UCSD-AML1 (cell line): ENCODE data around the gene ADAMTSL3.
"Not testable (repeated sequence)": the region's sequence is repeated elsewhere in the genome, so short reads cannot be mapped to it uniquely, and the experiment has no call there.

Experiments
- DNase-seq: peaks from one replicate; lab custom pipeline; 2025; ENCODE audit not compliant: unreplicated experiment; lab: John Stamatoyannopoulos, UW

Gene ADAMTSL3

DNA sequence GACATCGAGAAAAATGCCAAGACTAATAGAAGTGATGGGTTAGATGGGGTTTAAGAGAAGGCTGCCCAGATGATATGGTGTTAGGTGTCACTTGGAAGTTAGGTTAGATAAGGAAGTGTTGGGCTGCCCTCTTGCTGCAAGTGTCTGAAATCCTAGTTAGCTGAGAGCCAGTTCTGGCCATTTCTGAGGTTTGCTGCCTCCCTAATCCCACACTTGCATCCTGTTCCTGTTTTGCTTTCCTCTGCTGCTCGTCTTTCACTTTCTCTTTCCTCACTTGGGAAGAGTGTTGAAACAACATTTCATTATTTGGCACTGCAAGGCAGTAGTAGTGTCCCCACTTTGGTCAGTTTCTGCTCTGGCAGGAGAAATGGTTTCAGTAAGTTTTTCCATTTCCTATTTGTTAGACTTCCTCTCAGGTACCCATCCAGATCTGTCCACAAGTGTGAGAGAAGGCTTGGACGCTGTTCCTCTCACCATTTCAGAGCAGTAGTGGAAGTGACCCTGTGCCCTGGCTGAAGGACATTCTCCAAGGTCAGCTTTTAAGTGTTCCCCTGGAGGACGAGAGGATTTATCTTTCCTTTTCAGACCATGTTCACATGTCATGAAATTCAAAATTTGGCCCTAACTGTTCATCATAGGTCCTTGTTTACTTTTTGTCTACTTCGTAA lies 93.3 kb downstream of the ADAMTSL3 start:
- DNase-seq = peak; percentile 40

DNA sequence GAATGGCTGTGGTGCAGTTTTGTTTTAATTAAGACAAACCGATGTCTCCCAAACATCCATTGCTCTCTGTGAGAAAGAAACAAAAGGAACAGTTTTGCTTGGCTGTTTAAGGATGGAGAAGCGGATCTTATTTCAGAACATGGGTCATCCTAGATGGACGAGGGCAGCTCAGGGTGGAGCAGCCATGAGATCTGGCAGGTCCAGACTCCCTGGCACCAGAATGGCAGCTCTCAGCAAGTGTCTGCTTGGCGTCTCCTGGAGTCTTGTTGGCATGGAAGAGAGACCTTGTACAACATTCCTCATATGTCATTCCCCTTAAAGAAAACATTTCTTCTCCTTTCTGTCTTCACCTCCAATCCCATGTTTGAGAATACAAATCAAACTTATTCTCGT lies 93.8 kb downstream of the ADAMTSL3 start:
- DNase-seq = no peak

DNA sequence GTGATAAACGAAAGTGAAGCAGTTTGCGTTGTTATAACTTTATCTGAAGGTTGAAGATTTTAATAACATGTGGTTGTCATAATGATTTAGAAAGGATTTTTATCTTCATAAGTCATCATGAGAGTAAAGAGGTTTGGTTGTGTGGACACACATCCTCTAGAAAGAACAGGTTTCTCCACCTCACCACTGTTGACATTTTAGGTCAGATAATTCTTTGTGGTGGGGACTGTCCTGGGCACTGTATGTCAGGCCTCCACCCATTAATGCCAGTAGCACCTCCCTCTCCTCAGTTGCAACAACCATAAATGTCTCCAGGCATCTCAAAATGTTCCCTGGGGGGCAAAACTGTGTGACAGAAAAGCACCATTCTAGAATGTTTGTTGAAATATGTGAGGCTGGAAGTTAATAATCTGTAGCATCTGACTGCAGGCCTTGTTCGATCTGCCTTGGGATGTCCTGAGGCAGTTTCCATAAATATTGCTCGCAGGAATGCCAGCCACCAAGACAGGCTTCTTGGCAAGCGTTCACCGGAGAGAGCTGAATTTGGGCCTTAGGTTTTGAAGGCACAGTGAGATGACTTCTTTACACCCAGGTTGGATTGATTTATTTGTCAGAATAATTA lies 100.1 kb downstream of the ADAMTSL3 start:
- no peak for DNase-seq

DNA sequence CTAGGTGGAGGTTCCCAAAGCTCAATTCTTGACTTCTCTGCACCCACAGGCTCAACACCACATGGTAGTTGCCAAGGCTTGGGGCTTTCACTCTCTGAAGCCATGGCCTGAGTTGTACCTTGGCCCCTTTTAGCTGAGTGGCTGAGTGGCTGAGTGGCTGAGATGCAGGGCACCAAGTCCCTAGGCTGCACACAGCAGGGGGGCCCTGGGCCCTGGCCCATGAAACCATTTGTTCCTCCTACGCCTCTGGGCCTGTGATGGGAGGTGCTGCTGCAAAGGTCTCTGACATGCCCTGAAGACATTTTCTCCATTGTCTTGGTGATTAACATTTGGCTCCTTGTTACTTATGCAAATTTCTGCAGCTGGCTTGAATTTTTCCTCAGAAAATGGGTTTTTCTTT lies 103.4 kb downstream of the ADAMTSL3 start:
- DNase-seq = not testable (repeated sequence)

DNA sequence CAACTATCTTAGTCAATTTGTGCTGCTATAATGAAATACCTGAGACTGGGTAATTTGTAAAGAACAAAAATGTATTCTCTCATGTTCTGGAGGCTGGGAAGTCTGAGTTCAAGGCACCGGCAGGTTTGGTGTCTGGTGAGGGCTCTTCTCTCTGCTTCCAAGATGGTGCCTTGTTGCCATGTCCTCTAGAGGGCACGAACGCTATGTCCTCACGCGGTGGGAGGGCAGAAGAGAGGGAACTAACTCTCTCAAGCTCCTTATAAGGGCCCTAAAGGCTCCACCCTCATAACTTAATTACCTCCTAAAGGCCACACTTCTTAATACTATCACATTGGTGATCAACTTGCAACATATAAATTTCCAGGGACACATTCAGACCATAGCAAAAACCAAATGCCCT lies 108.4 kb downstream of the ADAMTSL3 start:
- DNase-seq = no peak

DNA sequence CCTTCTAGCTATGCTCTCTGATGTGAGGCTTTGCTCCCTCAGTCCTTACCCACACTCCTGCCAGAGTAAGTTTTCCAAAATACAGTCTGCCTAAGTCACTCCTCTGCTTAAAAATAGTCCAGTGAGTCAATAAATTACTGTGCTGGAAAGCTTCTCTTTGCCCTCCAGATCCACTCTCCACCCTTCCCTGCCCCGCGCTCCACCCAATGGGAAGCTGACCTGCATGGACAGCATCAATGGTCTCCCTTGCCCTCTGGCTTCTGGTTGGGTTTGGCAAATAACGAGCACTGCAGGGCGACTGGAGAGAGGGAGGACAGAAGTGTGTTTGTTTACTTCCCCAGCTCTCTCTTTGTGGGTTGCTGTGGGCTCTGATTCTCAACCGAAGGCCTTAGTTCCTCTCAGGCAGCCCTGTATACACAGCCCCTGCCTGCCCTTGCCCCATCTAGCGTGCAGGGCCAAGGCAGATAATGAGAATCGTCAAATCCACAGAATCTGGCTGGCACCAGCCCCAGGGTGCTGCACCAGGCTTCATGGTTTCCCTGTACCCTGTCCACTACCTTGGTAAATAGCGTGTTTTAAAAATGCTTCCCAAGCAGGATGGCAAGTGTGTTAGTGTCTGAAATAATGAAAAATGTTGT lies 110.4 kb downstream of the ADAMTSL3 start:
- DNase-seq = no peak

DNA sequence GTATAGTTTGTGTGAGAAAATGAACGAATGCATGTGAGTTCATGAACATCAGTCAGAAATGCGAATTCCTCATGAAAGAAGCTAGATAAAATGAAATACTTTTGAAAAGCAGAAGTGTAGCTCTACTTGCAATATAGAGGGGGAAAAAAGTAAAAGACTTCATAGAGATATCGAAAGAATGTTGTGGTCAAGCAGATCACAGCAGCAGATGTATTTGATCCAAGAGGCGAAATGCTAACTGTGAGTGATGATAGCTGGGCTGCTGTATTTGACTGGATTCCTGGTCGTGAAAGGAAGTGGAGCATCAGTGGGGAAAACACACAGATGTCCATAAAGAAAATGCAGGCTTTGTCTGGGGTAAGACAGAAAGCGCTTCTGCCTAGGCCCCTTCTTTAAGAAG lies 112.4 kb downstream of the ADAMTSL3 start:
- DNase-seq = no peak

DNA sequence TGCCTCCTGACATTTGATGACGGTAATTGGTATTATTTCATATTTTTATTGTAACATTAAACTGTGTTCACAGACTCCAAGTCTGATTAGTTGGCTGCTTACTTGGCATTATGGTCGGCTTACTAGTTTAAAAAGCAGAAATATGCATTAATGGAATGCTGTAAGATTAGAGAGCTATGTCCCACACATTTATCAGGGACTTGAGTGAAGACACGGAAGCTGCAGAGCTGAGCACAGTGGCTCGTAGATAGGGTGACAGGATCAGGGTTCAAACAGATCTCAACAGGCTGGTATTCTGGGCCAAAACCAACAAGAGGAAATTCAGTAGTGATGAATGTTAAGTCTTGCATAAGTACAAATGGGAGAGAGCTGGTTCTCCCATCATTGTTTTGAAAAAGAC lies 113.8 kb downstream of the ADAMTSL3 start:
- no peak for DNase-seq

DNA sequence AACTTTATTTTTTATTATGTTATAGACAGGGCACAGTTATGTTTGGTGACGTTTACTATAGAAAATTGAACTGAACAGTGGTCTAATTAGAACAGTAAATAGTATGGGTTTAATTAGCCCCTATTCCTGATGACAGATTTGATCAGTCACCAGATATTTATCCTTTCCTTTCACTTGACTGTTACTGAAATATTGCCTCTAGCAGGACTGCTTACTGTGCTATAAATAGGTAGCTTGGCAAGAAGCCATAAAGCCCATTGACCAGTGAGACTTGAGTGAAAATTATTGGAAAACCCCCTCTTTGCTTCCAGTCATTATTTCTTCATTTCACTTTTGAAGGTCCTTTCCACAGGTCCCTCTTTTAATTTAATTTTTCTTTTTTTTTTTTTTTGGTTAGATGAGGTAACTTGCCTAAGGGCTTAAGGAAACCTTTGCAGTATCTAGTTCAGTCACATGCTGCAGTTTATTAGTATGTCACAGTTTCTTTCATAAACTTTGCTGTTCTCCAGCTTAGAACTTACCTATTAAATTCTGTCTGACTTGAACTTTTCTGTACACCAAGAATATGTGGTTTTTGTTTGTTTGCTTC lies 115.6 kb downstream of the ADAMTSL3 start:
- no peak for DNase-seq

DNA sequence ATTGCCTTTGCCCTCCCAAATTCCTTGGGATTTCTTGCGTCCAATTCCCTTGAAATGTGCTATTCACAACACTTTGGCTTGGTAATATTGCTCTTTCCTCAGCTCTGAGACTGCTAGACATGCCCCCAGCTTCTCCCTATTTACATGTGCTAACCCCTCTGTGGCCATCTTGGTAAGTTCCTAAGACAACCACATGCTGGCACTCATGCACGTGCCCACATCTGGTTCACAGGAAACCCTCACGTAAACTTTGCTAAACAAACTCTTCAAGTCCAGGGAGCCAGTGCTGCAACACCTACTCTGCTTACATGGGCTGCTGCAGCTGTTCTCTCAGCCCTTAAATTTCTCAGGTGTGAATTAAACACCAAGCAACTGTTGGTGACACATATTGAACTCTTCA lies 121.8 kb downstream of the ADAMTSL3 start:
- no peak for DNase-seq

DNA sequence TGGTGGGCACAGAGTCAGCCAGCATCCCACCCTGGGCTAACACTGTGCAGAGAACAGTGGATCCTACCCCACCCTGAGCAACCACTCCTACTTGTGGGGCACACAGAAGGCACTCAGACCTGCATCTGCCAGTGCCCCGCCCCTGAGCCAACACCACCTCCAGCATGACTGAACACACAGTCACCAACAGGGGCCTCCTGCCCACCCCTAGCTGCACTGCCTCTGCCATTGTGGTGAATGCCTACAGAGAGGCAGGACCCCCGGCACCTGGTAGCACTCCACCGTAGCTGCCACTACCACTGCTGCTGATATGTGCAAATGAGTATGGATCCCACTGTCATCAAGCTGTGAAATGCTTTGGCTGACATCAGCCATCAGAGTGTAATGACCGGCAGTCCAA lies 123.1 kb downstream of the ADAMTSL3 start:
- DNase-seq = no peak

DNA sequence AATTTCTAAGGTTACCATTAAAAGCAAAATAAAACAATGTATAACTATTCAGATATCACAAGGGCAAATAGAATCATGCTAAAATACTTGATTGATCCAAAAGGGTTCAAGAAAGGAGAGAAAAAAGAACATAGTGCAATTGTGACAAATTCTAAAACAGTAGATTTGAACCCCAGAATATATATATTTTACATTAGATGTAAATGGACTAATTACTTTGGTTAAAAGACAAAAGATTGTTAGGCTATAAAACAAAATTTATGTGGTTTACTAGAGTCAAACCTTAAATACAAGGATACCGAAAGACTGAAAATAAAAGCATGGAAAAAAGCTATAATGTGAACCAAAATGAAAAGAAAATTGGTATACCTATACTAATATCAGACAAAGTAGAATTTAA lies 129.3 kb downstream of the ADAMTSL3 start:
- no peak for DNase-seq

DNA sequence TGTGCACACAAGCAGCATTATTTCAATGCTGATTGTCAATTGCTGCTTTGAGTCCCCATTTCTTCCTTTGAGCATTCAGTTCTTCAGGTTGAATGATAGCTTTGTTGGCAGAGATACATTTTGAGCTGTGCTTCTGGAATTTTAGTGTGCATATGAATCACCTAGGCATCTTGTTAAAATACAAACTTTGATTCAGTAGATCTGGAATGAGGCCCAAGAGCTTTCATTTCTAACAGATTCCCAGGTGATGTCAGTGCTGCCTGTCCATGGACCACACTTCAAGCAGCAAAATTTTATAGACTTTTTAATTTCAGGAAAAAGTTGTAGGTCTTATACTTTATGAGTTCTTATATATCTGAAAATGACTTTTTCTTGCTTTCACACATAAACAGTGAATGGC lies 131.1 kb downstream of the ADAMTSL3 start:
- DNase-seq = no peak

DNA sequence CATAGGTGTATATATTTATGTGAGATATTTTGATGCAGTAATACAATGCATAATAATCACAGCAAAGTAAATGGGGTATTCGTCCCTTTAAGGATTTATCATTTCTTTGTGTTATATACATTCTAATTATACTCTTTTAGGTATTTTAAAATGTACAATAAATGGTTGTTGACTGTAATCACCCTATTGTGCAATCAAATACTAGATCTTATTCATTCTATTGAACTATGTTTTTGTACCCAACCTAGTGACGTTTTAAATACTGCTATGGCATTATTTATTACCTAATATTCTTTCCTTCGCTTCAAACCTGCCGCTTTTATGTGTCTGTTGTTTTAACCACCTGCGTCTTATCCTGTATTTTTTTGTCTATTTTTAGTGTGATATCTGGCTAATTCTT lies 132.4 kb downstream of the ADAMTSL3 start:
- no peak for DNase-seq

DNA sequence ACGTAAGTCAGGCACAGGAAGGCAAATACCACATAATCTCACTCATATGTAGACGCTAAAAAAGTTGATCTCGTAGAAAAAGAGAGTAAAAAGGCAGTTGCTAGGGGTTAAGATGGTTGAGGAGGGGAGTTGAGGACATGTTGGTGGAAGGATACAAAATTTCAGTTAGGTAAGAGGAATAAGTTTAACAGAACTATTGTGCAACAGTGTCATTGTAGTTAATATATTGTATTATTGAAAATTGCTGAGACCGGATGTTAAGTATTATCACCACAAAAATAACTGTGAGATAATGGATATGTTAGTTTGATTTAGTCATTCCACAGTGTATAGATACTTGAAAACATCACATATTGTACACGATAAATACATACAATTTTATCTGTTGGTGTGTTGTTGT lies 139.1 kb downstream of the ADAMTSL3 start:
- no peak for DNase-seq

DNA sequence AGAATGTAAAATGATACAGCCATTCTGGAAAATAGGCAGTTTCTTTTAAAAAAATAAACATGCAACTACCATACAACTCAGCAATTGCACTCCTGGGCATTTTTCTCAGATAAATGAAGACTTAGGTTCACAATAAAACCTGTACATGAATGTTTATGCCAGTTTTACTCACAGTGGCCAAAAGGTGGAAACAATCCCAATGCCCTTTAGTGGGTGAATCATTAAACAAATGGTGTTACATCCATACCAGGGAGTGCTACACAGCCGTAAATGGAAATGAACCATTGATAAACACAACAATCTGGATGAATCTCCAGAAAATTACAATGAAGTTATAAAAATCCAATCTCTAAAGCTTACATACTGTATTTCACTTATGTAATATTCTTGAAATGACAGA lies 140.3 kb downstream of the ADAMTSL3 start:
- DNase-seq = no peak

DNA sequence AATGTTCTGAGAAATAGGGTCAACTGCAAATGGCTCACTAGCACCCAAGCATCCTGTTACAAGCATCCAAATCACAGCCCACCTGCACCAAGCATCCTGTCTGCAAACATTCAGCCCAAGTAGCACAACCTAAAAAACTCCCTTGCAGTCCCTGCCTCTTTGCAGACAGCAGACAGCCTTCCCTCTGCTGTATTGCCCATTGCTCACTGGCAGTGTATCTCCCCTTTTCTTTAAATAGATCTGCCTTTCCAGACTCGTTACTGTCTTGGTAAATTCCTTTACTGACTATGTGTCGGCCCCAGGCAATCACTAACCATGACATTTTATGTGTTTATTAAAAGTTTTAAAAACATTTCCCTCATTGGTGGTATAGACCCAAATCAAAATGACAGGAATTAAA lies 155.4 kb downstream of the ADAMTSL3 start:
- no peak for DNase-seq

DNA sequence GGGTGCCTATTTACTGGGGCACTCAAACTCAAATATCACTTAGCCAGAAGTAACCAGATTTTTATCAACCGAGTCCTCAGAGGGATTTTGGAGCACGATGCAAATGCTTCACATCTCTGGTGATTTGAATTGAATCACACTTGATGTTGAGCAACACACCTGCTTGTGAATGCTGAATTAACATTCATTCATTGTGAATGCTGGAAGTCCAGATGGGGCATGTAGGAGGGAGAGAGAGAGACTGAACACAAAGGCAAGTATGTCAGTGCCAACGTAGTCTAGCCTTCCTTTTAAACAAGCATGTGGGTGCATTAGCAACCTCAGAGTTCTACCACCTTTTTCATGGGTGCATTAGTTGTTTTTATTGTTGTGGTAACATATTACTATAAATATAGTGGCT lies 156.2 kb downstream of the ADAMTSL3 start:
- no peak for DNase-seq

DNA sequence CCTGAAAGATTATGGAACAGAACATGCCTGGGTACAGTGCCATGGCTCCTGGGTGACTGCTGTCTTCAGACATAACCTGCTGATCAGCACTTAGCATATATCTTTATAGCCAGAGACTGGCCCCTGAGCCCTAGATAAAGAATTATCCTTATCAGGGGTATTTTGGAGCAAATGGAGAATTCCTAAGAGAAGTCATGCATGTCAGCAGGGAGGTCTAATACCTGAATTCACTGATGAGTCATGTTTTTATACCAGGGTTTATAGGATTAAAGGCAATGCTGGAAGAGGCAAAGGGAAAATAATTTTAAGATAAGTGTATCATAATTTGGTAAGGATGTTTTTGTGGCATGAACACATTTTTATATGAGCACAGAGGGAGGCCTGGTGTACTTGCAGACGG lies 159.8 kb downstream of the ADAMTSL3 start:
- DNase-seq = no peak

DNA sequence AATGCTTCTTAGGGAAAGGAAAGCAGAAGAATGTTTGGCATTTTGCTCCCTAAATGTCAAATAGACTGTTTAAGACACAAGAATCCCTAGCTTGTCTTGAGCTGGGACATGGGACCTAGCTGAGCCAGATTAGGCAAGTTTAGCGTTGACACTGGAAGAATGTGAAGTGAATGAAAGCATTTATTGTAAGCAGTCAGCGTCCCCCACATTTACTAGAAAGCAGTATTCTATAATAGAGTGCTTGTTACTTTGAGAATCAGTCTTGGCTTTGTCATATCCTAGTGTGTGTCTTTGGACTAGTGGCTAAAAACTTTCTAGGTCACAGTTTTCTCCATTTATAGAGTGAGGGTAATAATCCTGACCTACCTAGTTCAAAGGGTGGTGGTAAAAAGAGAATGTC lies 161.6 kb downstream of the ADAMTSL3 start:
- no peak for DNase-seq

DNA sequence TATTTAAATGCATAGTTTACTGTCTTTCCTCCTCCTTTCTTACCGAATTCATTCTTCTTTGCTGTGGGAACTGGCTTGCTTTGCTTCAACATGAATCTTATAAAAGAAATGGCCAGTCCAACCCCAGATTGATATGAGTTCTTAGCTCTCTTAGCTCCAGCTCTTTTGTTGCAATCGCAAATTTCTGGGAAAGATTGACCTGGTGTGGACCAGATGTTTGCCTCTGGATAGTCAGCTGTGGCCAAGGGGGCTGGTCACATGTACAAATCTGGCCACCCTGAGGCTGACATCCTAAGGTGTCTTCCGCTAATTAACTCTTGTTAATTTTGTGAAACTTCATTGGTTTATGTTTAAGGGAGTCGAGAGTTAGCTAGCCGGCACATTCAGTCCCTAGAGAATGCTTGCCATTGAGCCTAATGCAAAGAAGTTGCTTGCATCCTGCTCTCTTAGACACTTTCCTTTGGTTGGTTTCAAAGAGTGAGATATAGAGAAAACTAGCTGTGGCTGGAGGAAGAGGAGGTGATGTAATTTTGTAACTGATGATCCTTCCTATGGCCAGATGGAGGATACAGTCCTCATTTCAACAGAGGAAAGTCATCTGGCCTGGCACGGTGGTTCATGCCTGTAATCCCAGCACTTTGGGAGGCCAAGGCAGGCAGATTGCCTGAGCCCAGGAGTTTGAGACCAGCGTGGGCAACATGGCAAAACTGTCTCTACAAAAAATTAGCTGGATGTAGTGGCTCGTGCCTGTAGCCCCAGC lies 162.4 kb downstream of the ADAMTSL3 start:
- DNase-seq = no peak

DNA sequence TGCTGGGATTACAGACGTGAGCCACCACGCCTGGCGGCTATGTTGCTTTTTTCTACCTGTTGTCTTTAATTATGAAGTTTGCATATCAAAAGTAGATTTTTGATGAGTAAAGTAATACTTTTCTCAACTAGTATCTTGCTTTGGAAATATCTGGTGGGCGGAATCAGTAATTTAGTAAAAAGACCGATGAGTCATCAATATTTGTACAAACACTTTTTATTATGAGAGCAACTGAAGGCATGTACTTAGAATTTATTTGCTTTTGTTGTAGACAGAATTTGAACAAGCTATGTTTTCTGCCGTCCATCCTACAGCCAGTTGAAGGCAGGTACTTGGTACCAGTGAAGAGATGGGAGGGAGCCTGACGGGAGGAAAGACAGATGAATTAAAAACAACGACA lies 164.7 kb downstream of the ADAMTSL3 start:
- no peak for DNase-seq
